ENCODE results near the gene PLXNB1.

PLXNB1 gene

DNA sequence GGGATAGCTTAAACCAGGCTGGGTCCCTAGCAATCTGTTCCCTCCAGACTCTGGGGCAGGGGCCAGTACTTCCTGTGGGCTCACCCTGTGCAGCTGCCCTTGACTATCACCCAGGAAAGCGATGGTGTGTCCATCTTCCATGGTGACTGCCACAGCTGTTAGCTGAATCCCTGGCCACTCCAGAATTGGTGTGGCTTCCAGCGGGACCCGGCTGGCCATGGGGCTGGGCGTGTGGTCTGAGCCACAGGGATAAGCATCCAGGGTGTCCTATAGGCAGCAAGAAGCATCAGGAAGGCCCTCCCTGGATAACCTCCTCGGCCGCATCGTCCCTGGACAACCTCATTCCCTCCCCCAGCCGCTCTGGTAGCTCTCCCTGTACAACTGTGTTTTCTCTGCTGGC, 7.2 kb downstream of the PLXNB1 start:
- in situ Hi-C loops (cut with MboI; ENCODE audit: low sequenced_read_pairs), result no loop called here

DNA sequence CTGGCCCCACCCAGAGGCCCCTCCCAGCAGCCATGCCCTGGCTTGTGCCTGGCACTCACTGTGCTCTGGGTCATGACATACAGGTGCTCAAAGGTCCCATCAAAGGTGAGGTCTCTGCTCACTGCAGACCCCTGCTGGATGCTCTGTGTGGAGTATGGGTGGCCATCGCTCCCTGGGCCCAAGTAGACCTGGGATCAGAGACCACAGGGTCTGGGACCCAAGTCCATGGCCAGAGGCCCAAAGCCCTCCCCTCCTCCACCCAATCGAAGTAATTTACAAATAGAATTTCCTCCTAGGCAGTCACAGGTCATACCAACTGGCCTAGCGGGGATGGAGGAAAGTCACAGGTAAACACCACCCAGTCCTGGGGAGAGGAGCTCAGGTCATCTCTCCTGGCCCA, 7.6 kb downstream of the PLXNB1 start:
- in situ Hi-C loops (cut with MboI; ENCODE audit: low sequenced_read_pairs), result no loop called here

DNA sequence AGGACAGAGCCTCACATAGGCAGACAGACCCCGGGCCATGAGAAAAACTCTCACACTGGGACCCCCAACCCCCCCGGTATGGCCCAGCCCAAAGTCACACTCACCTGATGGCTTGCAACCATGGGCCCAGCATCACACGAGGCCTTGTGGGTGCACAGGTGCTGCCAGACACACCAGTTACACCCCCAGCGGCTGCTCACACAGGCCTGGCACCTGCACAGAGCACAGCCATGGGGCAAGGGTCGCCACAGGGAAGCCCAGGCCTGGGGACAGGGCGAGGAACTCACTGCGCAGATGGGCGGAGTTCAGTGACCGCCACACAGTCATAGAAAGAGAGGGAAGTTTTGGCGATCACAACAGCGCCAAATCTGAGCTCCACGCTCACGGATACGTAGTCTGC, 9.3 kb downstream of the PLXNB1 start:
- in situ Hi-C loops (cut with MboI; ENCODE audit: low sequenced_read_pairs), result no loop called here

DNA sequence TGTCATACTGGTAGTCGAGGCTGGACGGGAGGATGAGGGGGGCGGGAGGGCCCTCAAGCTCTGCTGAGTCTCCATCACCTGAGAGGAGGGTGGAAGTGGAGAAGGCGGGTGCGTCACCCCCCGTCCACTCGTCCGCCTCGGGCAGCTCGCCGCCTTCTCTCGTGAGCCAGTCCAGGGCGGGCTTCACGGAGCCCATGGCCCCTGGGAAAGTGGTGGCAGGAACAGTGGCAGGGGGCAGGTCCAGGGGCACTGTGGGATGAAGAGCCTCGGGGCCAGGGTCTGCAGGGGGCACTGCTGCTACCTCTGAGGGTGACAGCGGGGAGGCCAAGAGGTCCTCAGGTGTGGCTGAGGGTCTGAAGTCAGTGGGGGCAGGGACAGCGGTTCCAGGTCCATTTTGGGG, 10.3 kb downstream of the PLXNB1 start:
- in situ Hi-C loops (cut with MboI; ENCODE audit: low sequenced_read_pairs), result no loop called here

DNA sequence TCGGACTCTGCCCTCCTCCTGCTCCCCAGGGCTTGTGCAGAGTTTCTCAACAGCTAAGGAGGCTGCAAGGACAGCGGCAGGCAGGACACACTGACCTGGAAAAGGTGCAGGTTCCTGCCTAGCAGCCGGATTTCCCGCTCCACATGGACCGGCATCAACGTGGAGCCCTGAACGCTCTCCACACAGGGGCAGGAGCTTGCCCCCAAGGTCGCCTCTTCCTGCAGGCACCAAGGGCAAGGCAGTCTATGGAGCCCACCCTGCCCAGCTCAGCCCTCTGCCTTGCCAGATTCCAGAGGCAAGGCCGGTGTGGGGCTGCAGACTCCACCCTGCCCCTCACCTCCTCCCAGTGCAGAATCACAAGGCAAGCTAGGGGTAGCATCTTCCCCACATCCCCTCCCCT, 10.7 kb downstream of the PLXNB1 start:
- in situ Hi-C loops (cut with MboI; ENCODE audit: low sequenced_read_pairs), result no loop called here

DNA sequence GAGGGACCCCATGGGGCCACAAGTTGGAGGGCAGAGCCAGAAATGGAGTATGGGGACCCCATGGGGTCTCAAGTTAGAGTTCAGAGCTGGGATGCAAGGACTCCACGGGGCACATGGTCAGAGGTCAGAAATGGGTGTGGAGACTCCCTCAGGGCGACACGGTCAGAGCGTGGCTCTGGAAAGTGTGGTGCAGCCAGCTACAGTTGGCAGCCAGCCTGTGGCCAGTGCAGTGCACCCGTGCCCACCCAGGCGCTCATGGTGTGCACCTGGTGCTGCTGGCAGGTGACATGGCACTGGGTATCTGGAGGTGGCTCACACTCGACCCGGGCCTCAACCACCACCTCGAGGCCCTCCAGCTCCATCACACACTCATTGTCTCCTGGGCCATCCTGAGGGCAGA, 11.2 kb downstream of the PLXNB1 start:
- in situ Hi-C loops (cut with MboI; ENCODE audit: low sequenced_read_pairs), result no loop called here

DNA sequence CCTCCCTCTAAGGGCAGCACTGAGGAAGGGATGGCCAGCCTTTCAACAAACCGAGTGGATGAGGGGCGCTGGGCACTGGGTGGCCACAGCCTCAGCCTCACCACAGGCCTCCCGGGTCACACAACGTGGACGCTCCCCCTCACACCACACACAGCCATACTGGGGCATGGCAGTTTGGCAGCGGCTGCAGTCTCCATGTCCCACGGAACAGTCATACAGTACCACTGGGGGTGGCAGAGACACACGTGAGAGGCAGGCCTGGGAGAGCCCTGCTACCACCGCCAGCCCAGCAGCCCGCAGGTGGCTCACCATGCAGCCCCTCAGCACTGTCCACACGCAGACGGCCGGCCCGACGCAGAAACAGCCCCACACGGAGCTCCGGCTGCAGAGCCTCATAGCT, 11.7 kb downstream of the PLXNB1 start:
- in situ Hi-C loops (cut with MboI; ENCODE audit: low sequenced_read_pairs), result no loop called here

DNA sequence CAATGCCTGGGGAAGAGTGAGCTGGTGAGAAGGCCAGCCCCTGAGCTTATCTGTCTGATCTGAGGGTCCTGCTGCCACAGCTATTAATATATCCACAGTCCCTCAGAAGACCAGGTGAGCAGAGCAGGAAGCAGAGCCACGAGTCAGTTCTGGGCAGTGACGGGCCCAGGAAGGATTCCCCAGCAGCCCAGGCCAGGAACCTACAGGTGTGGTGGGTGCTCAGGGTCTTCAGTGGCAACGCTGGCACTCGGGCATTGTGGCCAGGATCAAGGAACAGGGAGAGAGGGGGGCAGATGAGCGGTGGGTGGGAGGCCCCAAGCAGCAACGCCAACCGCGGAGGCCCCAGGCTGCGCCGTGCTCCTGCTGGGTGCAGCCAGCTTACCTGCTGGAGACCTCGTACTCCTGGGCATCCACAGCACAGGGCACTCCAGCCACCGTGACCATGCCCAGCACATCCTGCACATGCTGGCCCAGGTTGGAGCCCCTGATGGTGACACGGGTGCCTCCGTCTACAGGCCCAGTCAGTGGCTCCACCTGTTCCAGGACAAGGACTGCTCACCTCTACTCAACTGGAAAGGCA, 12.3 kb downstream of the PLXNB1 start:
- in situ Hi-C loops (cut with MboI; ENCODE audit: low sequenced_read_pairs), result no loop called here

DNA sequence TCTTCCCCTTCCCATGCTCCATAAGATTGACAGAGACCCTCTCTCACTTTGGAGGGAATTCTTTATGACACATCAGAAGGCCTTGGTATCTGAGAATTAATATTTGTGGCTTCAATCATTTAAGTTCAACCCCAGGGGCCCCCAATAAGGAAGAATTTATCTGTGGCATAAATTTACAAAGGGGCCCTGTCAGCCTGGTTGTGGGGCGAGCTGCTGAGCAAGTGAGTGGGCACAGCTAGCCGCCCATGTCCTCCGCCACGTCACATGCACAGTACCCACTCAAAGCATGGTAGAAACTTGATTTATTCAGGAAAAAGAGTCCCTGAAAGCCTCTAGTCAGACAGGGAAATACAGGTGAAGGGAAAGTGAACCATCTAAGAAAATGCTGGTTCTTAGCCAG, 13.3 kb downstream of the PLXNB1 start:
- in situ Hi-C loops (cut with MboI; ENCODE audit: low sequenced_read_pairs), result no loop called here

DNA sequence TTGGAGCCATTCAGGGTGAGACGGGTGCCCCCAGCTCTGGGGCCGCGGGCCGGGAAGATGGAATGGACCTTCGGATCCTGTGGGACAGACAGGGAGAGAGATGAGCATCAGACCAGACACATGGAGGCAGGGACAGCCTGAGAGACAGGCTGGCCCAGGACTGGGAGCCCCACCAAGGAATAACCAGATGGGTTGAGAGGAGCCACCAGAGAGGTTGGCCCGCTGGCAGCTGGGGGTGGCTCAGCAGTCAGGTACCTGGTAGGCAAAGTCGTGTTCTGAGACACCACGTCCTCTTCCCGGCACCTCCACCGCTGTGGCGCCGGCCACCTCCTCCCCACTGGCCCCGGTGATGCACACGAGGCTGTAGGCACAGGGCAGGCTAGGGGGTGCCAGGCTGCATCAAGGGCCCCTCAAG, 13.8 kb downstream of the PLXNB1 start:
- in situ Hi-C loops (cut with MboI; ENCODE audit: low sequenced_read_pairs), result no loop called here

DNA sequence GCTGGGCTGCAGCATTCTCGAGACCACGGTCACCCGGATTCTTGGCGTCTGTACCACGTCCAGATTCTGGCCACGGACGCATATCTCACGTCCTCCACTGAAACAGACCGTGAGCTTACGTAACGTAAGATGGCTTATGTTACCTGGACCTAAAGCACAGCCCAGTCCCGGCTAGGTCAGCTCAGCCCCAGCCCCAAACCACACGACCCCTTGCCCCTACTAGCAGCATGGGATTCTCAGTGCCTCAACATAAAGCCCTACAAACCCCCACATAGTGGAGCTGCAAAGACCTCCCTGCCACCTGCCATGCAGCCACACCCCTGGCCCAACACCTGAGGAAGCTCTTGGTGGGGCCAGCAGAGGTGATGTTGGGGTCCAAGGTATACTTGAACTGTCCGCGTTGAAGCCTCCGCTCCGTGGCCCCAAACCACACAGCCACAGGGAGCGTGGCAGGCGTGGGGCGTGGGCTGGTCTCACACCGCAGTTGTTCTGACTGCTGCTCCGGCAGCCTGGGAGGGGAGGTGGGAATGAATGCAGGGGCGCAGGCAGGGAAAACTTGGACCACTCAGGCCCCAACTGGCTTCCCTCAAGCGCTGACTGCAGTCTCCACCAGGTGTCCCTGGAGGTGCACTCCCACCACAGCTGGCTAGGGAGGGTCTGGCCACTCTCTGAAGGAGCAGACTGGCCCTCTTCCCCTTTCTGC, 14.5 kb downstream of the PLXNB1 start:
- in situ Hi-C loops (cut with MboI; ENCODE audit: low sequenced_read_pairs), result no loop called here

DNA sequence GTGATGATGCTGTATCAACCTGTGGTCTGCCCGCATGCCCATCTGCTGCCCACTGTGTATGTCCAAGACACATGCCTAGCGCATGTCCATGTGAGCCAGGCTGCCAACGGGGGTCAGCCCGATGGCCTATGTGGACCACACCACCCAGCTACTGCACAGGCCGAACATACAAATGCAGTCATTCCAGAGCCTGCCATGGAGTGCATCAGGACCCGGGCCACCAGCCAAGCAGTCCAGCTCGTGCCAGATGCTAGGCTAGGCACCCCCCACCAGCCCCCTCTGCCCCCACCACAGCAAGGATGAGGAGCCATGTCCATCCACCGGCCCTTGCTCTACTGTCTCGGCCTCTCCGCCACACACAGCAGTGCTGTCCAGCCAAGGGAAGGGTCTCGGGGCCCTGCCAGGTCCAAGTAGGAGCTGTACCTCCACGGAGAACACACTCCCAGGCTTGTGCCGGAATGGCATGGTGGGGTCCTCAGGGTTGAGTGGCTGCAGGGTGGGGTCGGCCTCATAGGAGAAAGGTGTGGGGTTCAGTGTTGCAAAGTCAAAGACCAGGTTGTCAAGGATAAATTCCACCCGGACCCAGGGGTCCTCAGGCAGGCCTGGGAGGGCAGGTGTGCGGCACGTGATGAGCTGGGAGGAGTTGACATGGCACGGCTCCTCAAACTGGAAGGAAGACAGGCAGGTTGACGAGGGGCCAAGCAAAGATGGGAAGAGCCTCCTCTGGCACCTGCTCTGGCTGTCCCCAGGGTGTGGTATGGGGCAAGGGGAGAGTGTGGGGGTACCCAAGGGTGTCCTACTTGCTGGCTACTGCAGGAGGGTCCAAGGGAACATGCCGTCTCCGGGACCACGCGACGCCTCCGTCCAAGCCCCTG, 15.3 kb downstream of the PLXNB1 start:
- in situ Hi-C loops (cut with MboI; ENCODE audit: low sequenced_read_pairs), result no loop called here

DNA sequence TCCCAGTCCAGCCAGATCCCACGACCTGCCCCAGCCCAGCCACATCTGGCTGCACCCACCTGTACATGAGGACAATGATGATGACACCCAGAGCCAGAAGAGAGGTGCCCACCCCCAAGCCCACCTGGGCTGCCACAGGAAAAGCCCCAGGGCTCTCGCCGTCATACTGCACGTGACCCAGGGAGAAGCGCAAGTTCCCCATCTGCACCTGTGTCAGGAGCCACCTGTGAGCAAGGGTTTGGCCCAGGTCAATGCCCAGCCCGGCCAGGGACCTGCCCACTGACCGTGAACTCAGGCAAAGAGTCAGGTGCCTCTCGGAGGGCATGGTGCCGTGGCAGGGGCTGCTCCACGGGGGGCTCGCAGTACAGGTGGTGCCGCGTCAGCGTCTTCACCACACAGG, 16.3 kb downstream of the PLXNB1 start:
- in situ Hi-C loops (cut with MboI; ENCODE audit: low sequenced_read_pairs), result no loop called here

DNA sequence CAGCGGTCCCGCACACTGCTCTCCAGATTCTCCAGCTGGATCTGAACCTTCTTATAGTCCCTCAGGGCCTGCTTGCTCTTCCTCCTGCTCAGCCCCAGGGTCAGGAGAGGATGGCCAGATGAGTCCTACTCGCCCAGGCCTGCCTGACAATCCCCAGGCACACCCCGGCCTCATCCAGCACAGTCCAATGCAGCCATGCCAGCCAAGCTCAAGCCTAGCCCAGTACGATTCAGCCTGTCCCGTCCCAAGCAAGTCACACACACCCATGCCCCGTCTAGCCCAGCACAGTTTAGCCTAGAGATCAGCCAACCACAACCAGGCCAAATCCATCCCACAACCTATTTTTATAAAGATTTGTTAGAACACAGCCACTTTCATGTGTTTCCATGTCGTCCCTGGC, 16.8 kb downstream of the PLXNB1 start:
- in situ Hi-C loops (cut with MboI; ENCODE audit: low sequenced_read_pairs), result no loop called here

DNA sequence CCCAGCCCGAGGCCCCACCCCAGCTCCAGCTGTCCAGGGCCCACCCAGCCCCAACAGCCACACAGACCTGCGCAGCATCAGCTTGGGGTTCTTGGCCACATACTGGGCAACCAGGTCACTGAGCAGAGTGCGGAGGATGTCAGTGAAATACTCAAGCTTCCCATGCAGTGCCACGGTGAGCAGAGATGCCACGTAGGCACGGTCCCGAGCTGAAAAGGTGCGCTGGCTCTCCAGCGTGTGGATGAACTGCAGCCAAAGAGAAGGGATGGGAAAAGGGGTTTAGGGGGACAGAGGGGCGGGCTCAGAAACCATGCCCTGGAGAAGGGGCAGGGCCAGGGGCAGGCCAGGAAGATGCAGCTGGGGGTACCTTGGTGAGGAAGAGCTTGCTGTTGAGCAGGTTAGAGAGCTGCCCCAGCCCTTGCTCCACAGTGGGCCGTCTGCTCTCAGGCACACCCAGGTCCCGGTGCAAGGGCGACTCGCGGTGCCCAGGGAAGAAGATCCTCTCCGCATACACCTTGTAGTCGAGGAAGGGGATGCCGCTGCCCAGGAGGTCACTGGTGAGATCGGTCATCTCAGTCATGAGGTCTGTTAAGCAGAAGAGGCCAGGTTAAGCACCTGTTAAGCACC, 17.4 kb downstream of the PLXNB1 start:
- in situ Hi-C loops (cut with MboI; ENCODE audit: low sequenced_read_pairs), result no loop called here

DNA sequence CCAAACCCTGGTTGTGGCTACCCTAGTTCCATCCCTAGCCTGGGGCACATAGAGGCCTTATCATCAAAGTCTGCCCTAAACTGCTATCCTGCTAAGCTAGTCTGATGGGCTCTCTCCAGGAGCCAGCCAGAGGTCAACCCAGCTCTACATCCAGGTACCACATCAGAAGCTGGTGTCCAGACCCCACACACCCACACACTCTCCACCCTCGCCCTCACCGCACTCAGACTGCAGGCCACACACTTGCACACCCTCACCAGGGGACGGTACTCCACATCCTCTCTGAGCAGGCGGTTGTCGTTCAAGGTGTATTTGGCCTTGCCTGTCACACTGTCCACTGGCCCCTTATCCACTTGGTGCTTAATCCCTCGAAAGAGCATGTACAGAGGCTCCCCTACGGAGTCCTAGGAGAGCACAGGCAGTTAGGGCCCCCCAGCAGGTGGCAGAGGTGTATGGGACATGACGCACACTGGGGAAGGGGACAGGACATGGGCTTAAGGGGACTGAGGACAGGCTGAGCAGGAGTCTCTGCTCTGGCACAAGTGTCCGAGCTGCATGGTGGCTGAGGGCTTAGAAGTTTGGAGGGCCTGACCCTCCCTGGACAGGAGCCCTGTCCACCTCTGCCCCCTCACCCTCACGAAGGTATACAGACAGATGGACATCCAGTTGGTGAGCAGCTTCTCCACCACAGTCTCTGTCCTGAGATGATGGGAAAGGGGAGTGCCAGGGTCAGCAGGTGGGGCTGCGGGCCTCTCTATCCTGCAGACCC, 18.1 kb downstream of the PLXNB1 start:
- in situ Hi-C loops (cut with MboI; ENCODE audit: low sequenced_read_pairs), result no loop called here

DNA sequence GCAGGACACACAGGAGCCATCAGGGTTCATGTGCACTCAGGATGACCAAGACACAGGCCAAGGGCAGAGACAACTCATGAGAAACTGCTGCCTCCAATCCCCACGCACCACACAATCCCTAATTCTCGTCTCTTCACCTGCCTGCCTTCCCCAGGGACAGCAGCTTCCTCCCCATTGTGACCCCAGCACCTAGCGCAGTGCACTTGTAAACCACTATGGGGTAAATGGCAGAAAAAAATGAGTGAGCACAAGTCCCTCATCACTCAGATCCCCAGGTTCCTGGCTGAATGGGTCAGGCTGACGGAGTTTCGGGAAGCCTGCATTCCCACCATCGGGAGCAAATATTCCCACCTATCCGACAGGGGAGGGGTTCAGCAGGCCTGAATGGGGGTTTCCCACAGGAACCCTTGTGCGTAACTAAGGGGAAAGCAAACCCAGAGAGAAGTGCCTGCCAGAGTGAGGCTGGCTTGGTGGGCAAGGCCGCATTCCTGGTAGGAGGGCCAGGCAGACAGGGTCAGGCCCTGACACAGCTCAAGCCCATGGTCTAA, 18.8 kb downstream of the PLXNB1 start:
- in situ Hi-C loops (cut with MboI; ENCODE audit: low sequenced_read_pairs), result no loop called here

DNA sequence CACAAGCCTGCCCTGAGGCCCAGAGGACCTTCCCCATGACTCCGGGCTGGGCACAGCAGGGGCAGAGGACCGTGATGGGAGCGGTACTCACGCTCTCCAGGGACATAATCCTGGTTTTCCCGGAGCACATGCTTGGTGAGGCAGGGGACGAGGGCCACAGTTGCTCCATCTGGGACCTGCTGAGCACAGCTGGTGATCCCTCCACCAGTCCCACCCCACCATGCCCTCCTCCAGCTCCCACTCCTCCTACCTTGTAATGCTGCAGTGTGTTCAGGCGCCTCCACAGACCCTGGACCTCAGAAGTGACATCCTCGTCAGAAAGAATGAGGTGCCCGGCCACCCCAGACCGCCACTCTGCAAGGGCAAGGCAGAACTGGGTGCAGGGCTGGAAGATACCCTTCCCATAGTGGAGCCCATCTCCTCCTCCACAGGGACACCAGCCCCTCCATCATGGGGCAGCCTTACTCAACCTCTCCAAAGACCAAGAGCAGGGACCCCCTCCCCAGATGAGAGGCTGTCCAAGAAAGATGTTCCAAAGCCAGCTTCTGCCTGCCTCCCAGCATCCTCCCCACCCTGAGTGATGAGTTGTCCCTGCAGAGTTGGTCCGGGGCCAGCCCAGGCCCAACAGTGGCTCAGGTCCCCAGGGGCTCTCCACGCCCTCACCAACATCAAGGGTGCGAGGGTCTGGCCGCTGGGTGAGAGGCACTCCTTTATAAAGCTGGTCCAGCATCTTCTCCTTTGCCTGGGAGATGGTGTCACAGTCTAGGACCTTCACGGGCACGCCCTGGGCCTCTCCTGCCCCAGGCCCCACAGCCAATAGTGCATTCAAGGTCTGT, 19.5 kb downstream of the PLXNB1 start:
- in situ Hi-C loops (cut with MboI; ENCODE audit: low sequenced_read_pairs), result no loop called here

DNA sequence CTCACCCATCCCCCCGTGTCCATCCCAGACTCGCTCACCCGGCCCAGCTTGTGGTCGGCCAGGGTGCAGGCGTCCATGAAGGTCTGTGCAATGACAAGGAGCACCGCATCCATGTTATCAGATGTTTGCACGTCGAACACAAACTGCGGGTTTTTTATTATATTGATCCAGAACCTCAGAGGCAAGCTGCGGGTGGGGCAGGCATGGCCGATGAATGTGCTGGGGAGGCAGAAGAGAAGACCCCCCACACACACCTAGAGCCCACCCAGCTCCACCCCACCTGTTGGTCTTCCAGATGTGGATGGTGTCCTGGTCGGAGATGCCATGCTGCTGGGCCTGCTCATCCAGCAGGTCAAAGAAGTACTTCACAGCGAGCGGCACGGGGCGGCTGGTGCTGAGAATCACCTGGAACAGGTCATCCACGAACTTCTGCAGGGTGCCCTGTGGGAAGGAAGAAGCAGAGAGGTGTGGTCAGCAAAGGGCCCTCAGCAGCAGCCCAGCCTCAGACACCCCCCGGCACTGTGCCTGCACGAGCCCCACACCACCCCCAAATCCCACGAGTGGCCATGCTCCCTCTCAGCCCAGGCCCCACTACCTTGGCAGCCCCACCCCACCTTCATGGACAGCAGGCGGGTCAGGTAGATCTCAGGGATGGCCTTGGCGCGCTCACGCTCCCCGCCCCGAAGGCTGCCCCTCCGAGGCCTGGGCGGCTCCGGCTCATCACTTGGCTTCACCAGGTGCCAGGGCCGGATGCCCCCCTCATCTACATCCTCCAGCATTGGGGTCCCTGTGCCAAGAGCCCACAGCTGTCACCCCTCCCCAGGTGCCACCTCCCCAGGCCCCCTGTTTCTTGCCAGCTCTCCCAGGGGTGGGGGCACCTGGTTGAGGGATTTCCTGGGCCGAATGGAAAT, 20.3 kb downstream of the PLXNB1 start:
- in situ Hi-C loops (cut with MboI; ENCODE audit: low sequenced_read_pairs), result no loop called here
